Measurements from ENCODE around the gene KIF2C.

Gene KIF2C

GRCh38 chr1:44720281-44720680 is 19.4 kb upstream of the KIF2C start:
- peaks cover 27% of the 10 kb centered on the region for H3K4me1 ChIP-seq (ENCODE audit: low read length)
- no peak for DNase-seq
- H3K79me2 ChIP-seq (ENCODE audit: low read length), result no peaks in the 10 kb centered on the region
- TF ChIP-seq EZH2 (optimal IDR thresholded peaks at IDR 0.05; ENCODE audit: low read depth, low read length), result no peak
- no peak for TF ChIP-seq CTCF (IDR thresholded peaks at IDR 0.05; ENCODE audit: low read length)
- no peak for TF ChIP-seq EZH2phosphoT487 (IDR thresholded peaks at IDR 0.05; ENCODE audit: low read length)
- H3K27me3 ChIP-seq (replicated peaks; ENCODE audit: insufficient read depth, low read length), result no peaks in the 10 kb centered on the region
- no peak overlapping the region for H3K4me3 ChIP-seq (ENCODE audit: low read length)
- no peaks in the 10 kb centered on the region for H3K9me3 ChIP-seq (replicated peaks; ENCODE audit: insufficient read depth, low read length)
- no peak overlapping the region; the same call in 1 of the 2 replicates for H3K27ac ChIP-seq (ENCODE audit: low read length)
- peak overlapping the region; percentile 20; the same call in 1 of the 2 replicates for H3K4me2 ChIP-seq (ENCODE audit: low read depth, low read length)
- H3K36me3 ChIP-seq (replicated peaks; ENCODE audit: insufficient read depth, low read length), result no peaks in the 10 kb centered on the region
- no peaks in the 10 kb centered on the region for H3K9me2 ChIP-seq (replicated peaks; ENCODE audit: insufficient read depth, low read length)
- H3F3A ChIP-seq (ENCODE audit: insufficient read depth, low read length), result peaks cover 38% of the 10 kb centered on the region
- no peaks in the 10 kb centered on the region for H4K20me1 ChIP-seq (ENCODE audit: insufficient read depth, low read length)
- no peak overlapping the region for H3K9ac ChIP-seq (ENCODE audit: low read length)
- no peak overlapping the region for H2AFZ ChIP-seq (ENCODE audit: low read length)

GRCh38 chr1:44721485-44722361 is 17.9 kb upstream of the KIF2C start:
- H3K4me2 ChIP-seq (ENCODE audit: low read depth, low read length), result peak overlapping the region; percentile 42; the same call in 1 of the 2 replicates
- H3K79me2 ChIP-seq (ENCODE audit: low read length), result no peaks in the 10 kb centered on the region
- peaks cover 26% of the 10 kb centered on the region for H3K4me1 ChIP-seq (ENCODE audit: low read length)
- no peaks in the 10 kb centered on the region for H4K20me1 ChIP-seq (ENCODE audit: insufficient read depth, low read length)
- DNase-seq, result peak; percentile 92
- peak overlapping the region; percentile 54 for H3K9ac ChIP-seq (ENCODE audit: low read length)
- H3K4me3 ChIP-seq (ENCODE audit: low read length), result no peak overlapping the region
- H3F3A ChIP-seq (ENCODE audit: insufficient read depth, low read length), result peaks cover 38% of the 10 kb centered on the region
- TF ChIP-seq CTCF (IDR thresholded peaks at IDR 0.05; ENCODE audit: low read length) (no peak), EZH2 (optimal IDR thresholded peaks at IDR 0.05; ENCODE audit: low read depth, low read length) (no peak), EZH2phosphoT487 (IDR thresholded peaks at IDR 0.05; ENCODE audit: low read length) (no peak)
- H3K9me3 ChIP-seq (replicated peaks; ENCODE audit: insufficient read depth, low read length), result no peaks in the 10 kb centered on the region
- no peaks in the 10 kb centered on the region for H3K9me2 ChIP-seq (replicated peaks; ENCODE audit: insufficient read depth, low read length)
- peak overlapping the region; percentile 18 for H2AFZ ChIP-seq (ENCODE audit: low read length)
- H3K27ac ChIP-seq (ENCODE audit: low read length), result peak overlapping the region; percentile 63; the same call in 1 of the 2 replicates
- no peaks in the 10 kb centered on the region for H3K36me3 ChIP-seq (replicated peaks; ENCODE audit: insufficient read depth, low read length)
- no peaks in the 10 kb centered on the region; the same call in 1 of the 2 replicates for H3K27me3 ChIP-seq (replicated peaks; ENCODE audit: insufficient read depth, low read length)

GRCh38 chr1:44723064-44723463 is 16.6 kb upstream of the KIF2C start:
- Histone ChIP-seq H3K9me3 (replicated peaks; ENCODE audit: insufficient read depth, low read length) (no peaks in the 10 kb centered on the region), H3K4me1 (ENCODE audit: low read length) (peaks cover 17% of the 10 kb centered on the region), H4K20me1 (ENCODE audit: insufficient read depth, low read length) (no peaks in the 10 kb centered on the region), H3K4me2 (ENCODE audit: low read depth, low read length) (peak overlapping the region; percentile 51), H3K9me2 (replicated peaks; ENCODE audit: insufficient read depth, low read length) (no peaks in the 10 kb centered on the region), H3K36me3 (replicated peaks; ENCODE audit: insufficient read depth, low read length) (no peaks in the 10 kb centered on the region), H3K9ac (ENCODE audit: low read length) (no peak overlapping the region), H3K4me3 (ENCODE audit: low read length) (peak overlapping the region; percentile 23; the same call in 1 of the 2 replicates), H3K27me3 (replicated peaks; ENCODE audit: insufficient read depth, low read length) (no peaks in the 10 kb centered on the region; the same call in 1 of the 2 replicates), H3F3A (ENCODE audit: insufficient read depth, low read length) (peaks cover 31% of the 10 kb centered on the region), H2AFZ (ENCODE audit: low read length) (peak overlapping the region; percentile 58), H3K27ac (ENCODE audit: low read length) (no peak overlapping the region), H3K79me2 (ENCODE audit: low read length) (no peaks in the 10 kb centered on the region)
- no peak for DNase-seq
- TF ChIP-seq EZH2phosphoT487 (IDR thresholded peaks at IDR 0.05; ENCODE audit: low read length) (no peak), EZH2 (optimal IDR thresholded peaks at IDR 0.05; ENCODE audit: low read depth, low read length) (no peak), CTCF (IDR thresholded peaks at IDR 0.05; ENCODE audit: low read length) (no peak)

Measured in MM.1S (cell line).